Gastroesophageal sphincter (tissue), 3 donors: ENCODE measurements around the gene CREB1.

Source experiments
- CTCF ChIP-seq, 4 experiments: fragments of 200-600 bp in 2 of 4; fragments of 450-650 bp in 2 of 4; sonication (generic) in 1 of 4; IDR thresholded peaks; one replicate each; pipeline ENCODE4 v1.5.1; 2017 to 2019; ENCODE audit warnings: antibody characterized with exemption in 4 of 4, mild to moderate bottlenecking in 2 of 4, moderate library complexity in 2 of 4
- EP300 ChIP-seq: sonication (generic); formaldehyde crosslinking; IDR thresholded peaks from one replicate; pipeline ENCODE4 v1.6.1; 2017; ENCODE audit warnings: antibody characterized with exemption, mild to moderate bottlenecking
- POLR2A ChIP-seq, 2 donors: fragments of 450-650 bp; IDR thresholded peaks; one replicate each; pipeline ENCODE4 v1.6.1; 2017; ENCODE audit warnings: antibody characterized with exemption in 2 of 2, mild to moderate bottlenecking in 2 of 2, moderate library complexity in 1 of 2
- POLR2AphosphoS5 ChIP-seq: sonication (generic); formaldehyde crosslinking; IDR thresholded peaks from one replicate; pipeline ENCODE4 v1.6.1; 2017; ENCODE audit warnings: antibody characterized with exemption

- TF ChIP-seq EP300 (no peak), CTCF (IDR thresholded peaks at IDR 0.05) (no peak), POLR2AphosphoS5 (no peak), POLR2A (IDR thresholded peaks at IDR 0.05) (no peak)
These were observed 103.9 kb downstream of the CREB1 start for GRCh38 chr2:207633686-207634085.
